ENCODE measurements around the gene KRIT1. TPM values are rescaled to one million over a fixed set of nuclear protein-coding genes. Genes with fewer than 3 reads are reported as not detected.
"Not testable (repeated sequence)": the region's sequence is repeated elsewhere in the genome, so short reads cannot be mapped to it uniquely, and the experiment has no call there.

The KRIT1 gene
- total and polyA plus RNA-seq, 2 donors (not counting 3 experiments of a cell fraction or from before 2014, with no cell fraction given), result 22.8 to 43.7 TPM

DNA sequence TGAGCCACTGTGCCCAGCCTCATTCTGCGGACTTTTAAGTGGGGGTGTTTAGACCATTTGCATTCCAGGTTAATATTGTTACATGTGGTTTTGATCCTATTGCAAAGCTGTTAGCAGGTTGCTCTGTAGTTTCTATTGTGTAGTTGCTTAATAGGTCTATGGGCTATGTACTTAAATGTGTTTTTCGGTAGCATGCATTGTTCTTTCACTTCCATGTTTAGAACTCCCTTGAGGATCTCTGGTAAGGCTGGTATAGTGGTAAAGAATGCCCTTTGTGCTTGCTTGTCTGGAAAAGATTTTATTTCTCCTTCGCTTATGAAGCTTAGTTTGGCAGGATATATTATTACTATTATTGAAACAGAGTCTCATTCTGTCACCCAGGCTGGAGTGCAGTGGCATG is 53.4 kb downstream of the KRIT1 start:
- no peak overlapping the region for H3K4me3 ChIP-seq (replicated peaks in 1 of 3; ENCODE audit: insufficient read depth in 1 of 3, low read depth in 1 of 3, low read length in 3 of 3)
- no peak overlapping the region for H3K9ac ChIP-seq (replicated peaks; ENCODE audit: extremely low read depth, insufficient read depth, low read length)
- POLR2A ChIA-PET, result no interaction called here
- H3K27me3 ChIP-seq (ENCODE audit: control insufficient read depth in 2 of 2, insufficient read depth in 2 of 2, low read length in 2 of 2), result no peaks in the 10 kb centered on the region
- TF ChIP-seq POLR2A (IDR thresholded peaks at IDR 0.05; ENCODE audit: low read depth, low read length) (no peak), MAX (IDR thresholded peaks at IDR 0.05; ENCODE audit: insufficient read depth, insufficient read length) (no peak), JUN (IDR thresholded peaks at IDR 0.05; ENCODE audit: borderline replicate concordance, insufficient read depth, insufficient read length, low read depth) (no peak), POLR2AphosphoS5 (IDR thresholded peaks at IDR 0.05; ENCODE audit: insufficient read depth, low read depth, low read length) (no peak), GATA2 (IDR thresholded peaks at IDR 0.05; ENCODE audit: insufficient read depth, insufficient read length, low read depth, low read length) (no peak), EZH2 (IDR thresholded peaks at IDR 0.05; ENCODE audit: borderline replicate concordance, low read depth, low read length, severe bottlenecking) (no peak), MYC (IDR thresholded peaks at IDR 0.05; ENCODE audit: low read depth, low read length) (no peak), CTCF (IDR thresholded peaks at IDR 0.05; ENCODE audit: extremely low read depth in 1 of 2, insufficient read depth in 1 of 2, low read depth in 1 of 2, low read length in 2 of 2) (no peak)
- no peaks in the 10 kb centered on the region for H3K4me1 ChIP-seq (ENCODE audit: control insufficient read depth, extremely low read depth, insufficient read depth, low read length)
- BruUV-seq (replicated peaks), result no TSS peak
- intact Hi-C loops (cut with micrococcal nuclease) (no loop called here), dilution Hi-C loops (cut with MboI; ENCODE audit: extremely low pct_ligation_motif_present, low sequenced_read_pairs) (no loop called here)
- peaks cover 2% of the 10 kb centered on the region for H3K9me3 ChIP-seq (replicated peaks; ENCODE audit: control insufficient read depth, insufficient read depth, low read length)
- H3K4me2 ChIP-seq (ENCODE audit: insufficient read depth, low read length), result no peak overlapping the region
- no peak for FAIRE-seq
- CTCF ChIA-PET, result no interaction called here
- no peaks in the 10 kb centered on the region for H3K79me2 ChIP-seq (ENCODE audit: control insufficient read depth, insufficient read depth, low read length)
- DNase-seq (ENCODE audit: low read depth, low spot score), result no peak
- H3K27ac ChIP-seq (ENCODE audit: insufficient read depth, low read depth, low read length), result no peak overlapping the region
- no peak overlapping the region for H2AFZ ChIP-seq (ENCODE audit: low read depth, low read length)
- no peaks in the 10 kb centered on the region for H3K9me1 ChIP-seq (replicated peaks; ENCODE audit: control insufficient read depth, extremely low read depth, insufficient read depth, low read length)
- H4K20me1 ChIP-seq (replicated peaks; ENCODE audit: control insufficient read depth, extremely low read depth, insufficient read depth, low read length), result no peaks in the 10 kb centered on the region
- no peaks in the 10 kb centered on the region for H3K36me3 ChIP-seq (ENCODE audit: control insufficient read depth in 2 of 2, extremely low read depth in 1 of 2, insufficient read depth in 2 of 2, low read length in 2 of 2)

- not testable (repeated sequence) for FAIRE-seq; BruUV-seq (replicated peaks)
Measured at GRCh38 chr7:92189246-92189645, 56.5 kb downstream of the KRIT1 start.

GRCh38 chr7:92184294-92184693 is 61.4 kb downstream of the KRIT1 start:
- H2AFZ ChIP-seq (ENCODE audit: low read depth, low read length); H3K27ac ChIP-seq (ENCODE audit: insufficient read depth, low read depth, low read length); H4K20me1 ChIP-seq (replicated peaks; ENCODE audit: control insufficient read depth, extremely low read depth, insufficient read depth, low read length); H3K9me1 ChIP-seq (replicated peaks; ENCODE audit: control insufficient read depth, extremely low read depth, insufficient read depth, low read length); H3K36me3 ChIP-seq (ENCODE audit: control insufficient read depth in 2 of 2, extremely low read depth in 1 of 2, insufficient read depth in 2 of 2, low read length in 2 of 2); dilution Hi-C loops (cut with MboI; ENCODE audit: extremely low pct_ligation_motif_present, low sequenced_read_pairs); H3K4me1 ChIP-seq (ENCODE audit: control insufficient read depth, extremely low read depth, insufficient read depth, low read length); H3K9ac ChIP-seq (replicated peaks; ENCODE audit: extremely low read depth, insufficient read depth, low read length); FAIRE-seq; H3K4me3 ChIP-seq (replicated peaks in 1 of 3; ENCODE audit: insufficient read depth in 1 of 3, low read depth in 1 of 3, low read length in 3 of 3); H3K9me3 ChIP-seq (replicated peaks; ENCODE audit: control insufficient read depth, insufficient read depth, low read length); H3K79me2 ChIP-seq (ENCODE audit: control insufficient read depth, insufficient read depth, low read length); H3K27me3 ChIP-seq (ENCODE audit: control insufficient read depth in 2 of 2, insufficient read depth in 2 of 2, low read length in 2 of 2); intact Hi-C loops (cut with micrococcal nuclease); CTCF ChIA-PET; POLR2A ChIA-PET; BruUV-seq (replicated peaks); H3K4me2 ChIP-seq (ENCODE audit: insufficient read depth, low read length); DNase-seq (ENCODE audit: low read depth, low spot score): not testable (repeated sequence)

More at GRCh38 chr7:92189246-92189645, 56.5 kb downstream of the KRIT1 start:
- H3K4me2 ChIP-seq (ENCODE audit: insufficient read depth, low read length); CTCF ChIA-PET; H3K9me3 ChIP-seq (replicated peaks; ENCODE audit: control insufficient read depth, insufficient read depth, low read length); H3K4me1 ChIP-seq (ENCODE audit: control insufficient read depth, extremely low read depth, insufficient read depth, low read length); H3K36me3 ChIP-seq (ENCODE audit: control insufficient read depth in 2 of 2, extremely low read depth in 1 of 2, insufficient read depth in 2 of 2, low read length in 2 of 2); H2AFZ ChIP-seq (ENCODE audit: low read depth, low read length); H4K20me1 ChIP-seq (replicated peaks; ENCODE audit: control insufficient read depth, extremely low read depth, insufficient read depth, low read length); H3K27me3 ChIP-seq (ENCODE audit: control insufficient read depth in 2 of 2, insufficient read depth in 2 of 2, low read length in 2 of 2); H3K4me3 ChIP-seq (replicated peaks in 1 of 3; ENCODE audit: insufficient read depth in 1 of 3, low read depth in 1 of 3, low read length in 3 of 3); H3K9ac ChIP-seq (replicated peaks; ENCODE audit: extremely low read depth, insufficient read depth, low read length); DNase-seq (ENCODE audit: low read depth, low spot score); H3K27ac ChIP-seq (ENCODE audit: insufficient read depth, low read depth, low read length); H3K9me1 ChIP-seq (replicated peaks; ENCODE audit: control insufficient read depth, extremely low read depth, insufficient read depth, low read length); POLR2A ChIA-PET; dilution Hi-C loops (cut with MboI; ENCODE audit: extremely low pct_ligation_motif_present, low sequenced_read_pairs); H3K79me2 ChIP-seq (ENCODE audit: control insufficient read depth, insufficient read depth, low read length); intact Hi-C loops (cut with micrococcal nuclease): not testable (repeated sequence)
